SH-SY5Y (cell line): ENCODE results near the gene CAMK2A.

Experiments used
- GATA2 ChIP-seq: IDR thresholded peaks from 2 replicates; pipeline ENCODE4 v1.6.1; 2011; ENCODE audit warnings: mild to moderate bottlenecking, low read depth, low read length
- GATA3 ChIP-seq: IDR thresholded peaks from 2 replicates; pipeline ENCODE4 v1.6.1; 2011; ENCODE audit warnings: low read depth, mild to moderate bottlenecking, low read length, moderate library complexity

DNA sequence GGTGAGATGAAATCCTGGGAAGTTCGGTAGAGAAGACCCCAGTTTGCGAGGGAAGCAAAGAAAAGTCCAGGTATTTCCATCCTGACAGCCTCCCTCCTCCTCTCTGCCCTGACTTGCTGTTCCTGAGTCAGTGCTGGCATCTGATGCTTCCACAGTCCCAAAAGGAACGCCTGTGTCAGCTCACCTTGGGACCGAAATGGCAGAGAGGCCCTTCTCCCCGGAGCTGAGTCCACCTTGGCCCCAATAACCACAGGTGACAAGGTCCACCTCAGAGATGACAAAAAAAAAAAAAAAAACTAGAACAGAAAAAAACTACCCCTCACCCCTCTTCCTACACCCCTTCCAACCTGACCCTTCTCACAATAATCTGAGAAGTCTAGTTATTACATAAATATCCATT is 68.1 kb downstream of the CAMK2A start:
- TF ChIP-seq GATA2: no peak
- TF ChIP-seq GATA3: no peak
